ENCODE results near the gene FAM83B.
A peak's percentile ranks its signal among the peaks of the same experiment; 100 is the strongest.
"Not testable (repeated sequence)": the region's sequence is repeated elsewhere in the genome, so short reads cannot be mapped to it uniquely, and the experiment has no call there.

The FAM83B gene

GRCh38 chr6:54881891-54882290 lies 35.3 kb downstream of the FAM83B start:
- DNase-seq; in situ Hi-C loops (cut with HindIII; ENCODE audit: low pct_ligation_motif_present, low pct_unique_long_range_greater_than_20kb, low sequenced_read_pairs): not testable (repeated sequence)

GRCh38 chr6:54886932-54887584 lies 40.5 kb downstream of the FAM83B start:
- DNase-seq: no peak
- in situ Hi-C loops (cut with HindIII; ENCODE audit: low pct_ligation_motif_present, low pct_unique_long_range_greater_than_20kb, low sequenced_read_pairs): no loop called here

- no peak for DNase-seq
- in situ Hi-C loops (cut with HindIII; ENCODE audit: low pct_ligation_motif_present, low pct_unique_long_range_greater_than_20kb, low sequenced_read_pairs): no loop called here
These were observed 45.0 kb downstream of the FAM83B start for GRCh38 chr6:54891536-54891935.

- in situ Hi-C loops (cut with HindIII; ENCODE audit: low pct_ligation_motif_present, low pct_unique_long_range_greater_than_20kb, low sequenced_read_pairs): no loop called here
- DNase-seq: peak; percentile 6
These were observed 46.3 kb downstream of the FAM83B start for GRCh38 chr6:54892831-54893230.

- no peak for DNase-seq
- in situ Hi-C loops (cut with HindIII; ENCODE audit: low pct_ligation_motif_present, low pct_unique_long_range_greater_than_20kb, low sequenced_read_pairs): no loop called here
These were observed 47.2 kb downstream of the FAM83B start for GRCh38 chr6:54893818-54894217.

- no peak for DNase-seq
- in situ Hi-C loops (cut with HindIII; ENCODE audit: low pct_ligation_motif_present, low pct_unique_long_range_greater_than_20kb, low sequenced_read_pairs): no loop called here
These were observed 49.7 kb downstream of the FAM83B start for GRCh38 chr6:54896302-54896701.

GRCh38 chr6:54897462-54898189 lies 51.1 kb downstream of the FAM83B start:
- in situ Hi-C loops (cut with HindIII; ENCODE audit: low pct_ligation_motif_present, low pct_unique_long_range_greater_than_20kb, low sequenced_read_pairs): no loop called here
- DNase-seq: no peak

GRCh38 chr6:54898767-54899166 lies 52.2 kb downstream of the FAM83B start:
- no peak for DNase-seq
- in situ Hi-C loops (cut with HindIII; ENCODE audit: low pct_ligation_motif_present, low pct_unique_long_range_greater_than_20kb, low sequenced_read_pairs): no loop called here

- DNase-seq: no peak
- in situ Hi-C loops (cut with HindIII; ENCODE audit: low pct_ligation_motif_present, low pct_unique_long_range_greater_than_20kb, low sequenced_read_pairs): no loop called here
These were observed 52.9 kb downstream of the FAM83B start for GRCh38 chr6:54899442-54899841.

GRCh38 chr6:54899986-54900385 lies 53.4 kb downstream of the FAM83B start:
- DNase-seq: no peak
- in situ Hi-C loops (cut with HindIII; ENCODE audit: low pct_ligation_motif_present, low pct_unique_long_range_greater_than_20kb, low sequenced_read_pairs): no loop called here

GRCh38 chr6:54900666-54901065 lies 54.1 kb downstream of the FAM83B start:
- in situ Hi-C loops (cut with HindIII; ENCODE audit: low pct_ligation_motif_present, low pct_unique_long_range_greater_than_20kb, low sequenced_read_pairs): no loop called here

GRCh38 chr6:54903884-54904283 lies 57.3 kb downstream of the FAM83B start:
- in situ Hi-C loops (cut with HindIII; ENCODE audit: low pct_ligation_motif_present, low pct_unique_long_range_greater_than_20kb, low sequenced_read_pairs): no loop called here
- no peak for DNase-seq

More at GRCh38 chr6:54900666-54901065, 54.1 kb downstream of the FAM83B start:
- DNase-seq: no peak

GRCh38 chr6:54907355-54907754 lies 60.8 kb downstream of the FAM83B start:
- in situ Hi-C loops (cut with HindIII; ENCODE audit: low pct_ligation_motif_present, low pct_unique_long_range_greater_than_20kb, low sequenced_read_pairs): no loop called here
- no peak for DNase-seq

- DNase-seq: no peak
- in situ Hi-C loops (cut with HindIII; ENCODE audit: low pct_ligation_motif_present, low pct_unique_long_range_greater_than_20kb, low sequenced_read_pairs): no loop called here
These were observed 62.6 kb downstream of the FAM83B start for GRCh38 chr6:54909184-54909583.

- no peak for DNase-seq
These were observed 63.9 kb downstream of the FAM83B start for GRCh38 chr6:54910431-54910884.

GRCh38 chr6:54910921-54911320 lies 64.3 kb downstream of the FAM83B start:
- DNase-seq: no peak
- in situ Hi-C loops (cut with HindIII; ENCODE audit: low pct_ligation_motif_present, low pct_unique_long_range_greater_than_20kb, low sequenced_read_pairs): no loop called here

More at GRCh38 chr6:54910431-54910884, 63.9 kb downstream of the FAM83B start:
- in situ Hi-C loops (cut with HindIII; ENCODE audit: low pct_ligation_motif_present, low pct_unique_long_range_greater_than_20kb, low sequenced_read_pairs): no loop called here

GRCh38 chr6:54913211-54913610 lies 66.6 kb downstream of the FAM83B start:
- in situ Hi-C loops (cut with HindIII; ENCODE audit: low pct_ligation_motif_present, low pct_unique_long_range_greater_than_20kb, low sequenced_read_pairs): no loop called here
- DNase-seq: no peak

GRCh38 chr6:54916858-54917257 lies 70.3 kb downstream of the FAM83B start:
- DNase-seq: no peak
- in situ Hi-C loops (cut with HindIII; ENCODE audit: low pct_ligation_motif_present, low pct_unique_long_range_greater_than_20kb, low sequenced_read_pairs): no loop called here

- in situ Hi-C loops (cut with HindIII; ENCODE audit: low pct_ligation_motif_present, low pct_unique_long_range_greater_than_20kb, low sequenced_read_pairs): no loop called here
- no peak for DNase-seq
These were observed 74.1 kb downstream of the FAM83B start for GRCh38 chr6:54920628-54921027.

GRCh38 chr6:54921891-54922290 lies 75.3 kb downstream of the FAM83B start:
- DNase-seq: no peak
- in situ Hi-C loops (cut with HindIII; ENCODE audit: low pct_ligation_motif_present, low pct_unique_long_range_greater_than_20kb, low sequenced_read_pairs): no loop called here

All from ACHN (cell line).